Osteoblast (primary cell): ENCODE measurements around the gene PPFIBP2. TPM values are rescaled to one million over a fixed set of nuclear protein-coding genes. Genes with fewer than 3 reads are reported as not detected.

Experiments used
- DNase-seq: peaks from one replicate; pipeline ENCODE4 v3.0.0; 2011; ENCODE audit warnings: low spot score, mixed read lengths; ENCODE audit not compliant: insufficient read length; ENCODE audit errors: missing footprints
- H2AFZ ChIP-seq: 2 replicates; pipeline ENCODE4 v1.6.0; 2011; ENCODE audit warnings: mild to moderate bottlenecking, low read length
- H3K27ac ChIP-seq: 2 replicates; pipeline ENCODE4 v1.5.1; 2011; ENCODE audit warnings: mild to moderate bottlenecking, low read depth, low read length, moderate library complexity
- H3K27me3 ChIP-seq: 2 replicates; pipeline ENCODE4 v1.6.0; 2012; ENCODE audit warnings: mild to moderate bottlenecking, control low read depth, inconsistent platforms, low read length, moderate library complexity; ENCODE audit not compliant: insufficient read depth
- H3K36me3 ChIP-seq: 2 replicates; pipeline ENCODE4 v1.5.1; 2011; ENCODE audit warnings: mild to moderate bottlenecking, low read length, control low read depth, moderate library complexity; ENCODE audit not compliant: insufficient read depth
- H3K4me1 ChIP-seq: 2 replicates; pipeline ENCODE4 v1.5.1; 2011; ENCODE audit warnings: mild to moderate bottlenecking, low read length, control low read depth, moderate library complexity; ENCODE audit not compliant: insufficient read depth
- H3K4me2 ChIP-seq: 2 replicates; pipeline ENCODE4 v1.6.0; 2011; ENCODE audit warnings: mild to moderate bottlenecking, low read length; ENCODE audit not compliant: insufficient read depth
- H3K4me3 ChIP-seq: fragments of 200-600 bp; sonication (generic); 3 replicates; pipeline ENCODE4 v1.5.1; 2012; ENCODE audit warnings: mild to moderate bottlenecking, low read length, inconsistent platforms; ENCODE audit not compliant: insufficient read depth
- H3K79me2 ChIP-seq: 2 replicates; pipeline ENCODE4 v1.6.0; 2012; ENCODE audit warnings: mild to moderate bottlenecking, low read length, control low read depth, inconsistent platforms; ENCODE audit not compliant: insufficient read depth
- H3K9me3 ChIP-seq: 2 replicates; pipeline ENCODE4 v1.5.1; 2011; ENCODE audit warnings: low read depth, low read length, control low read depth
- H4K20me1 ChIP-seq: 2 replicates; pipeline ENCODE4 v1.6.0; 2012; ENCODE audit warnings: mild to moderate bottlenecking, low read length, control low read depth; ENCODE audit not compliant: insufficient read depth
- total RNA-seq: library from RNA; depleted of rRNA; stranded (reverse); fragments of >200 nt; gene quantifications from 2 replicates; pipeline ENCODE4 v1.2.3, GENCODE V29; 2012
- TF ChIP-seq, protein P1 (sequence below): IDR thresholded peaks from 2 replicates; pipeline ENCODE4 v1.5.1; 2011; ENCODE audit warnings: mild to moderate bottlenecking, low read depth, low read length, moderate library complexity; ENCODE audit errors: extremely low read depth

Gene PPFIBP2
- total RNA-seq, 1 donor, result 25.0 TPM

DNA sequence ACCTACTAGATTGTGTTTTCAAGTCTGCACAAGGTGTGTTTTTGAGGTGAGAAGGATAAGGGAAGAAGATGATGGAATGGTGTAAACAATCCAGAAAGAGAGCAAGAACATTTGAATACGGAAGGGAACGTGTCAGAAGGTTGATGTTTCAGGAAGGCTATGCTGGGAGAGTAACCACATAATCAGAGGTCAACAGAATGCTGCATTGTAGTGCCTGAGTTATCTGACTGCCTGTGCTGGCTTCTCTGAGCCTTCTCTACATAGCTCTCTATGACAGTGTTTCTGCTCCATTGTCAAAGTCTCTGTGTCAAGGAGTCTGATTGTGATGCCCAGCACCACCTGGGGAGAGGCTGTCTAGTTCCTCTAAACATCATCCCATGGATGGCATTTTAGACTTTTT is 85.4 kb downstream of the PPFIBP2 start:
- H3K79me2 ChIP-seq, result no peaks in the 10 kb centered on the region
- H3K4me2 ChIP-seq, result no peak overlapping the region

DNA sequence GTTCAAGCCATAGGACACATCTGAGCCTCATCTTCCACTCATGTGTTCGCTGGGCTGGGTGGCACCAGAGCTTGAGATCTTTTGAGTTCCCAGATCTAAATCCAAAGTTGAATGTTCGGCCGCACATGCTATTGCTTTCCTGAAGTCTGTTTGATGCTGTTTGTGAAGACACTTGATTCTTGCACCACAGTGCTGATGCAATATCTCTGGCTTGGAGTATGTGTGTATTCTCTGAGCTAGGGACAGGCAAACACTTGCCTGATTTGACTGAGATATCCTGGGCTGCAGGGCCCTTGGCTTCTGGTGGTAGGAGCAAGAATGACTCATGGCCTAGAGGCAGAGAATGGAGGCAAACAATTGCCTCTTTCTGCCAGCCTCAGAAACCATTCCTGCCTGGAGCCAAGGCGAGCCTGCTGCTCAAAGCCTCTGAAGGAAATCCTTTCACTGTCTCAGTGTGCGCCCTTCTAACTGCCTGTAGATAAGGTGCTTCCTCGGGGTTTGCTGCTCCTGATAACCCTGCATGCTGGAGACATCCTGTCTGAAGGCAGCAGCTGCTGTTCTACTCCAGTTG is 86.5 kb downstream of the PPFIBP2 start:
- H3K27me3 ChIP-seq, result no peaks in the 10 kb centered on the region
- H3K27ac ChIP-seq, result no peak overlapping the region
- H4K20me1 ChIP-seq, result no peaks in the 10 kb centered on the region
- H3K79me2 ChIP-seq, result no peaks in the 10 kb centered on the region
- H2AFZ ChIP-seq, result no peak overlapping the region
- DNase-seq, result peak; percentile 79
- H3K4me1 ChIP-seq, result peaks cover under 1% of the 10 kb centered on the region
- TF ChIP-seq, protein P1, sequence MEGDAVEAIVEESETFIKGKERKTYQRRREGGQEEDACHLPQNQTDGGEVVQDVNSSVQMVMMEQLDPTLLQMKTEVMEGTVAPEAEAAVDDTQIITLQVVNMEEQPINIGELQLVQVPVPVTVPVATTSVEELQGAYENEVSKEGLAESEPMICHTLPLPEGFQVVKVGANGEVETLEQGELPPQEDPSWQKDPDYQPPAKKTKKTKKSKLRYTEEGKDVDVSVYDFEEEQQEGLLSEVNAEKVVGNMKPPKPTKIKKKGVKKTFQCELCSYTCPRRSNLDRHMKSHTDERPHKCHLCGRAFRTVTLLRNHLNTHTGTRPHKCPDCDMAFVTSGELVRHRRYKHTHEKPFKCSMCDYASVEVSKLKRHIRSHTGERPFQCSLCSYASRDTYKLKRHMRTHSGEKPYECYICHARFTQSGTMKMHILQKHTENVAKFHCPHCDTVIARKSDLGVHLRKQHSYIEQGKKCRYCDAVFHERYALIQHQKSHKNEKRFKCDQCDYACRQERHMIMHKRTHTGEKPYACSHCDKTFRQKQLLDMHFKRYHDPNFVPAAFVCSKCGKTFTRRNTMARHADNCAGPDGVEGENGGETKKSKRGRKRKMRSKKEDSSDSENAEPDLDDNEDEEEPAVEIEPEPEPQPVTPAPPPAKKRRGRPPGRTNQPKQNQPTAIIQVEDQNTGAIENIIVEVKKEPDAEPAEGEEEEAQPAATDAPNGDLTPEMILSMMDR, result no peak
- H3K9me3 ChIP-seq, result no peaks in the 10 kb centered on the region
- no peak overlapping the region for H3K4me2 ChIP-seq
- no peaks in the 10 kb centered on the region for H3K36me3 ChIP-seq
- no peak overlapping the region for H3K4me3 ChIP-seq

More for the DNA sequence above, 85.4 kb downstream of the PPFIBP2 start:
- Histone ChIP-seq H3K4me1 (no peaks in the 10 kb centered on the region), H3K4me3 (no peak overlapping the region), H2AFZ (no peak overlapping the region), H3K27ac (no peak overlapping the region), H3K27me3 (no peaks in the 10 kb centered on the region), H3K9me3 (no peaks in the 10 kb centered on the region), H3K36me3 (no peaks in the 10 kb centered on the region), H4K20me1 (no peaks in the 10 kb centered on the region)
- no peak for DNase-seq
- TF ChIP-seq, protein P1, result no peak

DNA sequence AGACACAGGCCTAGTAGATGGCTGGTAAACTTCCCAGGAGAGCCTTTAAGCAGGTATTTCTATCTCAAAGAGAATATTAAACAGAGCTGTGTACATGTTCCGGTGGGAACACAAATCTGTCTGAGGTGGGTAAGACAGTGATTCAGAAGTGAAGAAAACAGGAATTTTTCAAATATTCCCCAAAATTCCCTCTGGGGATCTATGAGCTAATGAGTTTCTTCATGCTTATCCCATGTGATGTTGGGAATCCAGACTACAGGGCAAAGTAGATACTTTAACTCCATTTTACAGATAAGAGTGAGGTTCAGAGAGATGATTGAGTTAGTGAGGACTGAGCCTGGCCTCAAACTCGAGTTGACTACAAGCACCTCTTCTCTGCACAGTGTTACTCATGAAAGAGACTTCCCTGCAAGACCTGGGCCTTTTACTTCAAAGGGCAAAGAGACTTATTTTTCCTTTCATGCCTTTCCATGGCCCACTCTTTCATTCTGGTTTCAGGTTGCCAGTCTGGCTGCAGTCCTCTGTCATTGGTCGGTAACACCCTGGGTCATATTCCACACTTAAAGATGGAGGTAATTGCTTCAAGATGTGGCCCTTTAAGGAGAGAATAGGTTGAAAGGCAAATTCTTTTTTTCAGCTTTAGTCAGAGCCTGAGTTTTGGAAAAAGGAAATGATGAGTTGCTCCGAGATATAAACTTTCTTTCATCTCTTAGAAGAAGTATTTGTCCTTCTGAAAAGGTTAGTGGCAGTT is 89.4 kb downstream of the PPFIBP2 start:
- H3K4me1 ChIP-seq, result peaks cover 11% of the 10 kb centered on the region
- no peak overlapping the region for H3K4me3 ChIP-seq
- no peaks in the 10 kb centered on the region for H3K27me3 ChIP-seq
- peak; percentile 68 for DNase-seq
- H3K36me3 ChIP-seq, result no peaks in the 10 kb centered on the region
- no peaks in the 10 kb centered on the region for H3K79me2 ChIP-seq
- H3K27ac ChIP-seq, result no peak overlapping the region
- H4K20me1 ChIP-seq, result no peaks in the 10 kb centered on the region
- no peaks in the 10 kb centered on the region for H3K9me3 ChIP-seq
- TF ChIP-seq, protein P1, result no peak
- no peak overlapping the region for H2AFZ ChIP-seq
- no peak overlapping the region for H3K4me2 ChIP-seq

DNA sequence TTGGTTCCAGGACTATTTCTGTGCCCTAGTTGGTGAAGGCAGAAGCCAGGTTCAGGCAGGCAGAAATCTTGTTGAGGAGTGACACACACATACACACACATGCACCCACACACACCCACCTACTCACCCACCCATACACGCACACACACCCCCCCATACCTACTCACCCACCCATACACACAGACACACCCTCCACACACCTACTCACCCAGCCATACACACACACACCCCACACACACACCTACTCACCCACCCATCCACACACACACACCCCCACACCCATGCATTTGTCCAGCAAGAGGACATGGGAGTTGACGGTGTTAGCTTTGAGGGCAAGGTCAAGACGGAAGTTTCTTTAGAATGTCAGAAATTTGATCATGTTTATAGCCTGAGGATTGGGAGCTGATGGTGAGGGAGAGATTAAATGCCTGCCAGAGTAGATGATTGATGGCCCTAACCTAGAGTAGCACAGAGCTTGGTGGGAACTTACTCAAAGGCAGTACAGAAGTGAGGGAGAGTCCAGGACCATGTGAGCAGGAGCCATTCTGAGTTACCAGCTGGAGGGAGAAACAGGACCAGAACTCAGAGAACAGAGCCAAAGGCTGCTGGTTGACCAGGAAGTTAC is 90.6 kb downstream of the PPFIBP2 start:
- Histone ChIP-seq H3K4me1 (peaks cover 17% of the 10 kb centered on the region), H3K4me2 (no peak overlapping the region), H3K27ac (no peak overlapping the region), H3K36me3 (no peaks in the 10 kb centered on the region), H3K27me3 (no peaks in the 10 kb centered on the region), H4K20me1 (no peaks in the 10 kb centered on the region), H3K79me2 (no peaks in the 10 kb centered on the region), H3K4me3 (no peak overlapping the region), H2AFZ (no peak overlapping the region), H3K9me3 (no peaks in the 10 kb centered on the region)
- DNase-seq, result no peak
- TF ChIP-seq, protein P1, result no peak
